GM15510 (cell line): ENCODE data around the gene PHLPP1.

Source experiments
- POLR2A ChIP-seq: IDR thresholded peaks from 3 replicates; pipeline ENCODE4 v1.6.1; 2011; ENCODE audit warnings: borderline replicate concordance; ENCODE audit not compliant: insufficient read length; ENCODE audit errors: extremely low read depth

PHLPP1 gene

GRCh38 chr18:63017977-63018376, 302.6 kb downstream of the PHLPP1 start:
- no peak for TF ChIP-seq POLR2A

- TF ChIP-seq POLR2A, result no peak
Measured at GRCh38 chr18:63022429-63023022, 307.2 kb downstream of the PHLPP1 start.

GRCh38 chr18:63025251-63026090, 310.1 kb downstream of the PHLPP1 start:
- no peak for TF ChIP-seq POLR2A

- no peak for TF ChIP-seq POLR2A
Measured at GRCh38 chr18:63028380-63028779, 313.0 kb downstream of the PHLPP1 start.
